HepG2 (cell line): ENCODE data around the gene NOS1. TPM values are rescaled to one million over a fixed set of nuclear protein-coding genes. Genes with fewer than 3 reads are reported as not detected.

ENCODE experiments used
- ATAC-seq: fragments of 200-7000 bp; cut with Tn5 transposase; 3 replicates; pipeline ENCODE4 v1.9.1; 2020; ENCODE audit warnings: mild to moderate bottlenecking, moderate library complexity
- BruUV-seq: library from RNA; stranded (reverse); fragments of 400-500 nt; replicated peaks from 2 replicates; lab custom pipeline; 2021; lab: Mats Ljungman, UMichigan
- CTCF ChIA-PET: fragments of 300-600 bp; formaldehyde crosslinking; extraction: SDS; loops from one replicate; lab custom pipeline; 2021; ENCODE audit warnings: low total read pairs, inconsistent platforms, low intra/inter-chr PET ratio; lab: Yijun Ruan, JAX
- POLR2A ChIA-PET: fragments of 350-600 bp; sonication (Branson Sonifier 250); formaldehyde crosslinking; loops from one replicate; lab custom pipeline; 2020; ENCODE audit warnings: antibody characterized with exemption, inconsistent platforms; lab: Yijun Ruan, JAX
- DNase-seq: peaks from one replicate; pipeline ENCODE4 v3.0.0-alpha.2; 2015; ENCODE audit warnings: low spot score
- FAIRE-seq: peaks from 3 replicates; lab custom pipeline; 2011; peaks lifted over from hg19 to GRCh38; lab: Jason Lieb, UNC
- H2AFZ ChIP-seq: one replicate; pipeline ENCODE4 v1.6.1; 2011; ENCODE audit warnings: low read length, inconsistent platforms
- H3K27ac ChIP-seq: fragments of 300-600 bp; 3 replicates; pipeline ENCODE4 v1.8.0; 2011; ENCODE audit warnings: mixed run types, mild to moderate bottlenecking, mixed read lengths, low read length, inconsistent platforms; ENCODE audit not compliant: insufficient read depth; ENCODE audit errors: extremely low read length
- H3K27me3 ChIP-seq, 2 experiments: fragments of 200-600 bp in 1 of 2; 2 replicates in 1 of 2; 3 replicates in 1 of 2; pipeline versions ENCODE4 v1.6.0 to v1.8.0; 2011; ENCODE audit warnings: low read length in 2 of 2, mild to moderate bottlenecking in 2 of 2, moderate library complexity in 2 of 2, inconsistent platforms in 1 of 2; ENCODE audit not compliant: insufficient read depth in 2 of 2, control insufficient read depth in 1 of 2
- H3K36me3 ChIP-seq, 2 experiments: fragments of 200-600 bp in 1 of 2; replicated peaks in 1 of 2; 2 replicates in 1 of 2; 3 replicates in 1 of 2; pipeline versions ENCODE4 v1.5.1 to v1.8.0; 2011; ENCODE audit warnings: low read length in 2 of 2, inconsistent platforms in 1 of 2; ENCODE audit not compliant: insufficient read depth in 2 of 2, control insufficient read depth in 1 of 2
- H3K4me1 ChIP-seq: 2 replicates; pipeline ENCODE4 v1.5.1; 2012; ENCODE audit warnings: low read length, inconsistent platforms; ENCODE audit not compliant: insufficient read depth
- H3K4me2 ChIP-seq: 2 replicates; pipeline ENCODE4 v1.6.0; 2011; ENCODE audit warnings: low read depth, low read length, inconsistent platforms
- H3K4me3 ChIP-seq, 3 experiments: fragments of 200-600 bp in 1 of 3; sonication (generic), shearing (Covaris generic) in 1 of 3; replicated peaks in 1 of 3; 2 replicates each; pipeline ENCODE4 v1.5.1; 2011 to 2016; ENCODE audit warnings: low read length in 3 of 3, inconsistent platforms in 2 of 3, low read depth in 2 of 3, mild to moderate bottlenecking in 2 of 3, control low read depth in 1 of 3, mixed read lengths in 1 of 3; ENCODE audit not compliant: insufficient read depth in 1 of 3
- H3K79me2 ChIP-seq: one replicate; pipeline ENCODE4 v1.6.1; 2011; ENCODE audit warnings: low read length, inconsistent platforms; ENCODE audit not compliant: insufficient read depth
- H3K9ac ChIP-seq: 2 replicates; pipeline ENCODE4 v1.6.0; 2011; ENCODE audit warnings: mild to moderate bottlenecking, low read depth, low read length, inconsistent platforms; ENCODE audit not compliant: insufficient read depth
- H3K9me3 ChIP-seq: 2 replicates; pipeline ENCODE4 v1.5.1; 2012; ENCODE audit warnings: mild to moderate bottlenecking, low read length
- H4K20me1 ChIP-seq: 2 replicates; pipeline ENCODE4 v1.6.0; 2011; ENCODE audit warnings: inconsistent platforms, mild to moderate bottlenecking, low read length, moderate library complexity; ENCODE audit not compliant: insufficient read depth
- GPN1 ChIP-seq: sonication (generic); formaldehyde crosslinking; IDR thresholded peaks from 2 replicates; pipeline ENCODE4 v1.5.1; 2020; ENCODE audit warnings: missing genetic modification reagents, borderline replicate concordance
- MTF1 ChIP-seq: sonication (generic); formaldehyde crosslinking; IDR thresholded peaks from 2 replicates; pipeline ENCODE4 v1.5.0; 2020; ENCODE audit warnings: missing genetic modification reagents
- THAP11 ChIP-seq: IDR thresholded peaks from 2 replicates; pipeline ENCODE4 v1.6.1; 2016; ENCODE audit warnings: missing biosample characterization, missing genetic modification reagents
- ZNF367 ChIP-seq: sonication (generic); formaldehyde crosslinking; IDR thresholded peaks from 2 replicates; pipeline ENCODE4 v1.4.0; 2020; ENCODE audit warnings: missing genetic modification reagents, borderline replicate concordance
- ZNF879 ChIP-seq: sonication (generic); formaldehyde crosslinking; IDR thresholded peaks from 2 replicates; pipeline ENCODE4 v1.8.1; 2023; ENCODE audit warnings: missing genetic modification reagents
- WGBS: methylation state at CpG from one replicate; pipeline ENCODE4 v1.1.6; 2017; ENCODE audit warnings: low lambda C conversion rate; 5-methylcytosine and 5-hydroxymethylcytosine counted together
- in situ Hi-C: cut with HindIII; loops from 2 replicates; pipeline ENCODE4 v1.10.0; 2017; ENCODE audit warnings: low pct_unique_long_range_greater_than_20kb; ENCODE audit not compliant: extremely low pct_ligation_motif_present
- intact Hi-C: fragments of 100-400 bp; cut with micrococcal nuclease; formaldehyde crosslinking; loops from one replicate; pipeline ENCODE4 v1.10.0; 2022; ENCODE audit not compliant: unreplicated experiment
- polyA plus RNA-seq, 8 experiments: library from polyadenylated mRNA; depleted of rRNA in 3 of 8; stranded (reverse) in 7 of 8; unstranded in 1 of 8; fragments of >200 nt; fragmentation: Illumina TruSeq in 4 of 8; extraction: Trizol in 4 of 8; gene quantifications; 2 replicates each; pipeline versions ENCODE4 v1.2.1 to v1.2.3, GENCODE V29; 2011 to 2016; ENCODE audit warnings: low read depth in 4 of 8, missing spikeins in 1 of 8, mixed read lengths in 1 of 8; ENCODE audit not compliant: insufficient read depth in 1 of 8
- total RNA-seq, 5 experiments: library from RNA; depleted of rRNA; stranded (reverse); fragments of >200 nt; fragmentation: Illumina TruSeq; extraction: Trizol; gene quantifications; 2 replicates each; pipeline ENCODE4 v1.2.3, GENCODE V29; 2016; ENCODE audit warnings: low read depth in 1 of 5
- TF ChIP-seq, protein P1 (sequence below): sonication (generic); formaldehyde crosslinking; IDR thresholded peaks from 2 replicates; pipeline ENCODE4 v1.5.0; 2020; ENCODE audit warnings: mild to moderate bottlenecking, missing genetic modification reagents, borderline replicate concordance
- TF ChIP-seq, protein P2 (sequence below), 2 experiments: IDR thresholded peaks; 2 replicates each; pipeline ENCODE4 v1.6.1; 2011 to 2012; ENCODE audit warnings: low read length in 2 of 2, borderline replicate concordance in 1 of 2, low read depth in 1 of 2, mild to moderate bottlenecking in 1 of 2, moderate library complexity in 1 of 2
- TF ChIP-seq, protein P3 (sequence below): sonication (generic); formaldehyde crosslinking; IDR thresholded peaks from 2 replicates; pipeline ENCODE4 v1.4.0; 2020; ENCODE audit warnings: low read depth, mild to moderate bottlenecking, missing genetic modification reagents
- TF ChIP-seq, protein P4 (sequence below): sonication (generic); formaldehyde crosslinking; IDR thresholded peaks from 2 replicates; pipeline ENCODE4 v1.5.1; 2020; ENCODE audit warnings: missing genetic modification reagents, mild to moderate bottlenecking, borderline replicate concordance

NOS1 gene
- total and polyA plus RNA-seq, 2 of the 13 experiments (the other 11 are each of a cell fraction or from before 2014, with no cell fraction given): not detected

DNA sequence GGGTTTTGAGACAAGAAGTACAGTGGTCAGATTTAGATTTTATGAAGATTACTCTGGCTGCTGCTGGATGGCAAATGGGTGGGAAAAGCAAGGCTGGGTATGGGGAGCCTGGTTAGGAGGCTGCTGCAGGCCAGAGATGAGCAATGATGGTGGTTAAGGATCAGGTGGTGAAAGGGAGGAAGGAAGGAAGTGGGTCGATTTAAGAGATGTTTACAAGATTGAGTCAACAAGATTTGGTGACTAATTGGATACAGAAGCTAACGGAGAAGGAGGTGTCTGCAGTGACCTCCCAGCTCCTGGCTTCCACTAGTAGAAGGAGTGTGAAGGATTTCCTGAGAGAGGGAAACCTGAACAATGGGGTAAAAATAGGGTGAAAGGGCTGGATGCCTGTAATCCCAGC, 18.7 kb downstream of the NOS1 start:
- Histone ChIP-seq H2AFZ (no peak overlapping the region), H3K79me2 (no peaks in the 10 kb centered on the region), H4K20me1 (no peaks in the 10 kb centered on the region), H3K9me3 (no peaks in the 10 kb centered on the region), H3K27ac (no peak overlapping the region), H3K4me2 (no peak overlapping the region), H3K27me3 (peaks cover 0 to 4% of the 10 kb centered on the region in 2 experiments; a peak in 1 of 5 replicates), H3K4me1 (no peaks in the 10 kb centered on the region), H3K4me3 (no peak overlapping the region)
- BruUV-seq: no TSS peak
- DNase-seq: no peak
- in situ Hi-C loops: no loop called here
- ChIA-PET POLR2A (no interaction called here), CTCF (no interaction called here)
- 0% methylated on average over 2 of the region's 2 CpGs for WGBS
- TF ChIP-seq, protein P1, sequence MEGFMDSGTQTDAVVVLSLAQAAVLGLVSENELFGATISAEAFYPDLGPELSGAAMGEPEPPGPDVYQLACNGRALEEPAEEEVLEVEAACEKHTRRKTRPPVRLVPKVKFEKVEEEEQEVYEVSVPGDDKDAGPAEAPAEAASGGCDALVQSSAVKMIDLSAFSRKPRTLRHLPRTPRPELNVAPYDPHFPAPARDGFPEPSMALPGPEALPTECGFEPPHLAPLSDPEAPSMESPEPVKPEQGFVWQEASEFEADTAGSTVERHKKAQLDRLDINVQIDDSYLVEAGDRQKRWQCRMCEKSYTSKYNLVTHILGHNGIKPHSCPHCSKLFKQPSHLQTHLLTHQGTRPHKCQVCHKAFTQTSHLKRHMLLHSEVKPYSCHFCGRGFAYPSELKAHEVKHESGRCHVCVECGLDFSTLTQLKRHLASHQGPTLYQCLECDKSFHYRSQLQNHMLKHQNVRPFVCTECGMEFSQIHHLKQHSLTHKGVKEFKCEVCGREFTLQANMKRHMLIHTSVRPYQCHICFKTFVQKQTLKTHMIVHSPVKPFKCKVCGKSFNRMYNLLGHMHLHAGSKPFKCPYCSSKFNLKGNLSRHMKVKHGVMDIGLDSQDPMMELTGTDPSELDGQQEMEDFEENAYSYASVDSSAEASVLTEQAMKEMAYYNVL: no peak
- TF ChIP-seq, protein P2, sequence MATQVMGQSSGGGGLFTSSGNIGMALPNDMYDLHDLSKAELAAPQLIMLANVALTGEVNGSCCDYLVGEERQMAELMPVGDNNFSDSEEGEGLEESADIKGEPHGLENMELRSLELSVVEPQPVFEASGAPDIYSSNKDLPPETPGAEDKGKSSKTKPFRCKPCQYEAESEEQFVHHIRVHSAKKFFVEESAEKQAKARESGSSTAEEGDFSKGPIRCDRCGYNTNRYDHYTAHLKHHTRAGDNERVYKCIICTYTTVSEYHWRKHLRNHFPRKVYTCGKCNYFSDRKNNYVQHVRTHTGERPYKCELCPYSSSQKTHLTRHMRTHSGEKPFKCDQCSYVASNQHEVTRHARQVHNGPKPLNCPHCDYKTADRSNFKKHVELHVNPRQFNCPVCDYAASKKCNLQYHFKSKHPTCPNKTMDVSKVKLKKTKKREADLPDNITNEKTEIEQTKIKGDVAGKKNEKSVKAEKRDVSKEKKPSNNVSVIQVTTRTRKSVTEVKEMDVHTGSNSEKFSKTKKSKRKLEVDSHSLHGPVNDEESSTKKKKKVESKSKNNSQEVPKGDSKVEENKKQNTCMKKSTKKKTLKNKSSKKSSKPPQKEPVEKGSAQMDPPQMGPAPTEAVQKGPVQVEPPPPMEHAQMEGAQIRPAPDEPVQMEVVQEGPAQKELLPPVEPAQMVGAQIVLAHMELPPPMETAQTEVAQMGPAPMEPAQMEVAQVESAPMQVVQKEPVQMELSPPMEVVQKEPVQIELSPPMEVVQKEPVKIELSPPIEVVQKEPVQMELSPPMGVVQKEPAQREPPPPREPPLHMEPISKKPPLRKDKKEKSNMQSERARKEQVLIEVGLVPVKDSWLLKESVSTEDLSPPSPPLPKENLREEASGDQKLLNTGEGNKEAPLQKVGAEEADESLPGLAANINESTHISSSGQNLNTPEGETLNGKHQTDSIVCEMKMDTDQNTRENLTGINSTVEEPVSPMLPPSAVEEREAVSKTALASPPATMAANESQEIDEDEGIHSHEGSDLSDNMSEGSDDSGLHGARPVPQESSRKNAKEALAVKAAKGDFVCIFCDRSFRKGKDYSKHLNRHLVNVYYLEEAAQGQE (IDR thresholded peaks at IDR 0.05; ENCODE audit: borderline replicate concordance in 1 of 2, low read depth in 1 of 2, low read length in 2 of 2): no peak
- TF ChIP-seq, protein P3, sequence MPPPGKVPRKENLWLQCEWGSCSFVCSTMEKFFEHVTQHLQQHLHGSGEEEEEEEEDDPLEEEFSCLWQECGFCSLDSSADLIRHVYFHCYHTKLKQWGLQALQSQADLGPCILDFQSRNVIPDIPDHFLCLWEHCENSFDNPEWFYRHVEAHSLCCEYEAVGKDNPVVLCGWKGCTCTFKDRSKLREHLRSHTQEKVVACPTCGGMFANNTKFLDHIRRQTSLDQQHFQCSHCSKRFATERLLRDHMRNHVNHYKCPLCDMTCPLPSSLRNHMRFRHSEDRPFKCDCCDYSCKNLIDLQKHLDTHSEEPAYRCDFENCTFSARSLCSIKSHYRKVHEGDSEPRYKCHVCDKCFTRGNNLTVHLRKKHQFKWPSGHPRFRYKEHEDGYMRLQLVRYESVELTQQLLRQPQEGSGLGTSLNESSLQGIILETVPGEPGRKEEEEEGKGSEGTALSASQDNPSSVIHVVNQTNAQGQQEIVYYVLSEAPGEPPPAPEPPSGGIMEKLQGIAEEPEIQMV: no peak
- TF ChIP-seq THAP11 (CRISPR knock-in tag) (no peak), MTF1 (CRISPR knock-in tag) (no peak), ZNF367 (CRISPR knock-in tag) (no peak), ZNF879 (no peak), GPN1 (no peak)
- TF ChIP-seq, protein P4, sequence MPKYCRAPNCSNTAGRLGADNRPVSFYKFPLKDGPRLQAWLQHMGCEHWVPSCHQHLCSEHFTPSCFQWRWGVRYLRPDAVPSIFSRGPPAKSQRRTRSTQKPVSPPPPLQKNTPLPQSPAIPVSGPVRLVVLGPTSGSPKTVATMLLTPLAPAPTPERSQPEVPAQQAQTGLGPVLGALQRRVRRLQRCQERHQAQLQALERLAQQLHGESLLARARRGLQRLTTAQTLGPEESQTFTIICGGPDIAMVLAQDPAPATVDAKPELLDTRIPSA: no peak
- TF ChIP-seq, all 625 proteins: peak for 0
- H3K36me3 ChIP-seq: no peaks in the 10 kb centered on the region
- H3K9ac ChIP-seq: no peak overlapping the region
- no peak for ATAC-seq
- no peak for FAIRE-seq
- intact Hi-C loops: no loop called here
